HG03571 (cell line): Measurements from ENCODE around the gene PIP5KL1.
A peak's percentile ranks its signal among the peaks of the same experiment; 100 is the strongest.

Experiments used
- ATAC-seq: cut with Tn5 transposase; IDR thresholded peaks from one replicate; pipeline ENCODE4 v1.9.1; 2021; ENCODE audit not compliant: unreplicated experiment

PIP5KL1 gene

DNA sequence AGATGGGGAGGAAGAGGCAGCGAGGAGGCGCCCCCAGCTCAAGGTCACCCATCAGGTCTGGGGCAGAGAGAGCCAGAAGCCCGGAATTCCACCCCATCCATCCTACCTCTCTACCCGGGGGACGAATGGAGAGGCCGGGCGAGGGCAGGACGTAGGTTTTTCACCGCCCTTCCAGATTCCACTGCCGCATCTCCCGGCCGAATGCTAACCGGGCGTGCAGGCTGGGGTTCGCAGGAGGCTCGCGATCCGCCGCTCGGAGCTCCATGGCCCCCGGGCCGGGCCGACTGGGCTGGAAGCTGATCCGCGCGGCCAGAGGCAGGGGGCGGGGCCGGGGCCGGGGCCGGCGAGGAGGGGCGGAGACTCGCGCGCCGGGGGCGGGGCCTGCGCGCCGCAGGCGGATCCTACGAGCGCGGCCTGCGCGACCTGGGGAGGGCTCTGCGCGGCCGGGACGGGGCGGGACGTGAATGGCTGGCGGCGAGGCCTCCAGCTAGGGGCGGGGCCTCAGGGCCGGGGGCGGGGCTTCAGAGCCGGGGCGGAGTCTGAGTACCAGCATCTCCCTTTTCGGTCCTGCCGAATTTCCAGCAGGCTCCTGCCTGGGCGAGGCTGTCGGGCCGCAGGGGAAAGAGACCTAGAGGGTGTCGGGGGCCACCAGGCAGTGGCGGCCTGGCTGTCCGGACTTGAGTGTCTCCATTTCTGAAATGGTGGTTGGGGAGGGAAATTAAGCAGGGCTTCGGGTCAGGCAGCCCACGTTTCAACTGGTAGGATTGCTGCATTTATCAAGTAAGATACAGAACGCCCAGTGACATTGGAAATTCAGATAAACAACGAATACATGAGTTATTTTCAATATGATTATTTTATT, 13.6 kb downstream of the PIP5KL1 start, which contains the start of gene ST6GALNAC4:
Gene ST6GALNAC4 (minus strand): TSS at position 322 of the 862 bp plus-strand sequence. CDS start 622 bp downstream, outside the sequence.
- peak; percentile 47 for ATAC-seq

GRCh38 chr9:127915801-127916719, 14.5 kb downstream of the PIP5KL1 start:
- ATAC-seq, result no peak

DNA sequence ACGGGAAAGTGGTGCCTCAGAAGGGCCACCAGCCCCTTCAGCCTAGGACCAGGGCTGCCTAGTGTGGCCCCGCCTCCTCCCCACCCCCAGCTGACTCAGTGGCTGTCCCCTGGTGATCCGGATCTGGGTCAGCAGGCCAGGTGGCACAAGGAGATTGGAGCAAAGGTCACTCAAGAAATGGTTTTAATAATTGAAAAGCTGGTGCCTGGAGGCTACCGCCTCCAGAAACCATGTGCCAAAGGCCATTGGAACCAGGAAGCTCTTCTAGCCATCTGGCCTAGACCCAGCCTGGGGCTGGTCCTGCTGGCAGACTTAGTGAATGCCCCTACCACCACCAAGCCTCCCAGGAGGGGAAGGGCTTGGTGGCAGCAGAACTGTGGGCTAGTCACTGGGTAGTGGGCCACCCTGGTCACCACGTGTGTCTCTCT, 15.2 kb downstream of the PIP5KL1 start:
- no peak for ATAC-seq

- ATAC-seq, result no peak
Measured at GRCh38 chr9:127913682-127914081, 16.9 kb downstream of the PIP5KL1 start.

- ATAC-seq, result no peak
Measured at GRCh38 chr9:127912882-127913281, 17.7 kb downstream of the PIP5KL1 start.

GRCh38 chr9:127912296-127912695, 18.3 kb downstream of the PIP5KL1 start:
- no peak for ATAC-seq

DNA sequence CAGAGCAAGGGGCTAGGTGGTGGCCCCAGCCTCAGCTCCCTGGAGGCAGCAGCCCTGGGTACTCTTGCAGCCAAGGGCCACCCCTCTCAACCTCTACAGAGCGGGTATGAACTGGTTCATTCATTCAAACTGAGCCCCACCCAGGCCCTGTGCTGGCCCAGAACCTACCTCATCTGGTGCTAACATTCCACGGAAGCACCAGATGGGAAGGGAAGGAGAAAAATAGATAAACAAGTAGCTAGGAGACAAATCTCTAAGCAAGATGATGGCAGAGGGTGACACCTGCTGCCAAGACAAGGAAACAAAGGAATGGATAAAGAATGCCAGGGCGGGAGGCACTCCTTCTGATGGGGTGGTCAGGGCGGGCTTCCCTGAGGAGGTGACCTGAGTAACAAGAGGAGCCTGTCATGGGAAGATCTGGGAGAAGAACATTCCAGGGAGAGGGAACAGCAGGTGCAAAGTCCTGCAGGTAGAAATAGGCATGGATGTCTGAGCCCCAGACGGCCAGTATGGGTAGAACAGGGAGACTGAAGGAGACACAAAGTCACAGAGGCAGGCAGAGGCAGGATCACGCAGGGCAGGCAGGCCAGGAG, 19.9 kb downstream of the PIP5KL1 start:
- ATAC-seq, result no peak

DNA sequence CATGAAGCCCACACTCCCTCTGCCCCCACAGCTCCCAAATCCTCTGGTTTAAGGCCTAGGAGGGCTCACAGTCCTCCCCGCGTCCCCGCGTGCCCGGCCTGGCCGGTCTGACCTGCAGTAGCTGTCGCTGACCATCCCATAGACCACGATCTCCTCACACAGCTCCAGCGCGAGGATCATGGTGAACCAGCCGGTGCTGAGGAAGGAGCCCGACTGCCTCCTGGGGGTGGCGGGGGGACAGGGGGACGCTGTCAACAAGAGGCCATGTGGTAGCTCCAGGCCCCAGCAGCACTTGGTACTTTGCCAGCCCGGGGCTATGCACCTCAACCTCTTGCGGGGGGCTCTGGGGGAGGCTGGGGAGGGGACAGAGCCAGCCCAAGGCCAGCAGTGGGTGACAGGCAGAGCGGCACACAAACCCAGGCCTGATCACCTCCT, 20.7 kb downstream of the PIP5KL1 start:
- ATAC-seq, result no peak

GRCh38 chr9:127908660-127908926, 22.0 kb downstream of the PIP5KL1 start:
- no peak for ATAC-seq

- ATAC-seq, result no peak
Measured at GRCh38 chr9:127907867-127908659, 22.5 kb downstream of the PIP5KL1 start.

DNA sequence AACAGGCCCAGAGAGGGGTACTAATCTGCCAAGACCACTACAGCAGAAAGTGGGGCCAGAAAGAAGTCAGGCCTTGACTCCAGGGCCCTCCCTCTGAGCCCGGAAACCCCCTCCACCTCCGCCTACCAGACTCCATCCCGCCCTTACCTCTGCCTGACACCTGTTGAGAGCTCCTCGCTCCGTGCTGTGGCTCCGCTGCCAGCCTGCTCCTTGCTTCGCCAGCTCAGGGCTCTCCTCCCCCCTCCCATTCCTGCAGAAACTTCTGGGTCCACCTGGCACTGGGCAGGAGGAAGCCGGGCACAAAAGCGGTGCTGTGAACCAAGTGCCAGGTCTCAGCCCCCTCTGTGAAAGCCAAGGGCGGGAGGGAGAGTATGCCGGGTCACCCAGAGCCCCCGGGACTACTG, 24.8 kb downstream of the PIP5KL1 start:
- no peak for ATAC-seq

GRCh38 chr9:127905004-127905728, 25.4 kb downstream of the PIP5KL1 start:
- ATAC-seq, result no peak

GRCh38 chr9:127904561-127905003, 26.0 kb downstream of the PIP5KL1 start:
- ATAC-seq, result no peak

- ATAC-seq, result no peak
Measured at GRCh38 chr9:127903557-127904475, 26.8 kb downstream of the PIP5KL1 start.

DNA sequence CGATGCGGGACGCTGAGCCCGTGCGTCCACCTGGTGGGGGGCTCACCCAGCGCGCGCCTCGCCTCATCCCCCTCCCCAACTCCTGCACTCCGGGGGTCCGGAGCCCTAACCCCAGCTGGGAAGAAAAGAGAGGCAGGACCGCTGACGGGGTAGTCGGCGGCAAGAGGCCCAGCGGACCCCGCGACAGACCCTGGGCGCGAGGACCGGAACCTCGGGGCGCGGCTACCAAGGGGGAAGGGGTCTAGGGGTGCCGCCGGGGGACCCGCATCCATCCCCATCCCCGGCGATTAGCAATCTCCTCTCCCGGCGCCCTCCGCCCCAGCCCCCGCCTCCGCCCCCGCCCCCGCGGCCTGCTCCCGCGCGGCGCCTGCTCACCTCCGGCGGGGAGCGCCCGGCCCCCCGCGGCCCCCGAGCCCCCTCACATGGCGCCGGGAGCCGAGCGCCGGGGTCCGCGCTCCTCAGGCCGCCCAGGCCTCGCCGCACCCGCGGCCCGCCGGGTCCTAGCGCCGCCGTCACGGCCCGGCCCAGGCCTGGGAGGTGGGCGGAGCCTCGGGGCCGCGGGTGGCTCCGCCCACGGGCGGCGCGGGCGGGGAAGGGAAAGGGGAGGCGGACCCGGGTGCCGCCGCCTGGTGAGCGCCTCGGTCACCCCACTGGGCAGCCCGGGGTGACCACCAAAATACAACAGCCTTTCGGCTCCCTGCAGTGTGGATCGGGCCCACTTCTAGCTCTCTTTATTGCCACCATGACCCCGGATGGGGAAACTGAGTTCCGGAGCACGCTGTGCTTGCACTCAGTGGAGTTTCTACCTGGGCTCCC, 31.2 kb downstream of the PIP5KL1 start, which contains the start of gene ST6GALNAC6:
Gene ST6GALNAC6 (minus strand): TSS at position 476 of the 816 bp plus-strand sequence. CDS start 1,622 bp downstream, outside the sequence.
- ATAC-seq, result peak; percentile 66

DNA sequence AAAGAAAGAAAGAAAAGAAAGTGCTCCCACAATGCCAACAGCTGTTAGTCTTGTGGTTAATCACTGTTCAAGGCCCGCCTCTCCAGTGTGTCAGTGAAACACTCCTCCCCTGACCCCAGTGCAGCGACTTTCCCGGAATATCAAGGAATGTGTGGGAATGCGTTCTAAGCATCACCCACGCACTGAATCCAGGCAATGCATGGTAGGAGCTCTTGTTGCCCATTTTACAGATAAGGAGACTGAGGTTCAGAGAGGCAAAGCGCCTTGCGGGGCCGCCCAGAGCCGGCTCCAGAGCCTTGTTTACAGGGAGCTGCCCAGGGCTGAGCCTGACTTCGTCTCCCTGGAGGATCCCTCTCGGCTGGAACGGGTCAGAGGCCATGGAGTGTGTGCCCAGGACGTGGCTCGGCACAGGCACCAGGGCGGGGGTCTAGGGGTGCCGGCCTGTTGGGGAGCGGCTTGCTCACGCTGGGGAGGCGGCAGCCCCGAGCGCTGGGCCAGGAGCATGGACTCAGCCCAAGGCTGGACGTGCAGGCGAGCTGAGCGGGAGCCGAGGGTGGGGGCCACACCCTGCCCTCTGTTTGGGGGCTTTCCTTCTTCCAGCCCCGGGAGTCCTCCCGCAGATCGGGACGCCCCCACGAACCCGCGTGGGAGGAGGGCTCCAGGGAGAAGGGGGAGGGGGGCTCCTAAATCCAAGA, 32.0 kb downstream of the PIP5KL1 start:
- ATAC-seq, result no peak

- no peak for ATAC-seq
Measured at GRCh38 chr9:127897193-127897692, 33.3 kb downstream of the PIP5KL1 start.
